ENCODE data around the gene NCMAP.

NCMAP gene

DNA sequence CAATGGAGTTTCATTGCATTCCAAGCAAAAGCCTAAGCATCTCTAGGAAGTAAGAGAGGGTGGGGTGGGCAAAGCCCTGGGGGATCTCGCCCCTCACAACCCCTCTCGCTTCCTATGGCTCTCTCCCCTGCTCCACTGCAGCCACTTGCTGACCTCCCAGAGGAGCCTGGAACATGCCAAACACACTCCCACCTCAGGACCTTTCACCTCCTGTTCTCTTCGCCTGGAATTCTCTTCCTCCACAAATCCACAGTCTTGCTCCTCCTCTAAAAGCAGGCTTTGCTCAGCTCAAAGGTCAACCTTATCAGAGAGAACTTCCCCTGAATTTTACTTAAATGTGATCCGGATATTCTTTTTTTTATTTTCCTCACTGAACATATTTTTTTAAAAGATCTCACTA is 66.3 kb downstream of the NCMAP start:
- DNase-seq (ENCODE audit: low read depth), result no peak

DNA sequence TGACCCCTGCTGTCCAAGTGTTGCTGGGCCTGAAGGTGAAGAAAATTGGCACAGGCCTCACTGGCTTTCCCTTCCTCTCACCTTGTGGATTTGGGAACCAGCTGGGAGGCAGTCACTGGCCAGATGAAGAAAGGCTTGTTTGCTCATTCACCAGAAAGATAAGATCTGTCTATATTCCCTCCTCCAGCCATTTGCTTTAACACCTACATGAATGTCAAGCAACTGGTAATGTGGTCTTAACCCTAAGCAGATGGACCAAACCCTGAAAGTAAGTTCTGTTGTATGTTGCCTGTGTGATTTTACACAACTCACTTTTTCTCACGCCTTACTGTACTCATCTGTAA is 76.9 kb downstream of the NCMAP start:
- no peak for DNase-seq (ENCODE audit: low read depth)

DNA sequence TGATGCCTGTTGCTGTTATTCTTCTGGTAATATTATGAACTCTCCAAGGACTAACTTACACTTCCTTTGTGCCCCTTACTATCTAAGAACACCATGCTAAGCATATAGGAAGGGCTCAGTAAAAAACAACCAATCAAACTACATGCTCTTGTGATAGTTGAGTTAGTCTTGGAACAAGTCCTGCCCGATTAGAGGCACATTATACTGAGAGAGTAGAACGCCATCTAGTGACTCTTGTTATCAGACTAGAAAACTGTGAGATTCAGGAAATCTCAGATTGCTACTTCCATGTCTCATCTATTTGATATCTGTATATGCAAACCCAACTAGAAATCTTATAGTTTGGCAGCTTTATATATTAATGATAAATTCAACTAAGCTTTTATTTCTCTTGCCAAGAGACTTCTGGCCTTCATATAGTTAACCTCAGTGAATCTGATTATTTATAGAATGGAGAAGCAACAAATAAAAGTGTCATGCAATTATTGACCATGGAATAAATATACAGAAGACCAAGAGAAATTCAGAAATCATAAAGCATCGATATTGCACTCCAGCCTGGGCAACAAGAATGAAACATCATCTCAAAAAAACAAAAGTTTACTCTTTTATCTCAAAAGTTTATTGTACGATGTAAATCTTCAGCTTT is 79.4 kb downstream of the NCMAP start:
- peak; percentile 81 for DNase-seq (ENCODE audit: low read depth)

- no peak for DNase-seq (ENCODE audit: low read depth)
Observed at GRCh38 chr1:24636661-24637357, 80.9 kb downstream of the NCMAP start.

DNA sequence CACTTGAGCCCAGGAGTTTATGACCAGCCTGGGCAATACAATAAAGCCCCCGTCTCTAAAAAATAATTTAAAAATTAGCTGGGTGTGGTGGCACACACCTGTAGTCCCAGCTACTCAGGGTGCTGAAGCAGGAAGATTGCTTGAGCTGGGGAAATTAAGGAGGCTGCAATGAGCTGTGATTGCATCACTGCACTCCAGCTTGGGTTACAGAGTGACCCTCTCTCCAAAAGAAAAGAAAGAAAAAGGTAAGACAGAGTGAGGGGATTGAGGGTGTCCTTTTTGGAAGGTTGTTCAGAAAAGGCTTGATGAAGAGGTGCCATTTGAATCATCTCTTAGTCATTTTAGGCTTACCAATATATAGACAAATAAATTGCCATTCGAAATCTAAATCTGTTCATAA is 83.2 kb downstream of the NCMAP start:
- no peak for DNase-seq (ENCODE audit: low read depth)

DNA sequence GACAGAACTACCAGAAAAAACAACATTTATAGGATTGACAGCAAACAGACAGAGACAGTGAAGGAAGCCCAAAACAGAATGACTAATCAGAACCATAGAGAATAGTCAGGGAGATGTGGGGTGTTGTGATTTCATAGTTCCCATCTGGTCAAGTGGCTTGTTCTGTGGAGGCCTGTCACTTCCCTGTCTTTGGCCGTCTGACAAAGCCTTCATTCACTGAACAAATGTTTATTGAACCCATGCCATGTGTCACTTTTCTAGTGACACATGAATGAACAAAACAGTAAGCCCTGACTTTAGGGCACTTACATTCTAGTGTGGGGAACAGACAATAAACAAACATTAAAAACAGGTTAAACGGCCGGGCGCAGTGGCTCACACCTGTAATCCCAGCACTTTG is 84.0 kb downstream of the NCMAP start:
- no peak for DNase-seq (ENCODE audit: low read depth)

GRCh38 chr1:24640288-24640687 is 84.4 kb downstream of the NCMAP start:
- DNase-seq (ENCODE audit: low read depth), result no peak

DNA sequence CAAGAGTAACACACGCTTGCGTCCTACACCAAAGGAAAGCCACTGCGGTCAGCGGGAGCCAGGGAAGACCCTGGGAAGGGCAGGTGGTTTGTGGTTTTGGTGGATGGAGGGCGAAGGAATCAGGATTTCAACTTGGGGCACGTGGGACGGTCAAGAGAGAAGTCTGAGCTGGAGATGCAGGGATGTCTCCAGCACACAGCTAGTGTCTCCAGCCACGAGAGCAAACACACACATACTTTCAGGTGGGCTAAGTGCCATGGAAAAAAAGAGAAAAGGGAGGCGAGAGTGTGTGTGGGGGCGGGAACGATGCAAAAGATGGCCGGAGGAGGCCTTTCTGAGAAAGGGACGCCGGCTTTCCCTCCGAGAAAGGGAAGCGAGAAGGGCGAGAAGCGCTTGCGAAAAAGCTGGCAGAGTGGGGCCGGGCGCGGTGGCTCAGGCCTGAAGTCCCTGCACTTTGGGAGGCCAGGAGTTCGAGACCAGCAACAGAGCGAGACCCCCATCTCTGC is 85.8 kb downstream of the NCMAP start:
- peak; percentile 28 for DNase-seq (ENCODE audit: low read depth)

- DNase-seq (ENCODE audit: low read depth), result peak; percentile 99
Observed at GRCh38 chr1:24642481-24643362, 86.8 kb downstream of the NCMAP start, which contains the start of gene SRRM1. Gene SRRM1 (plus strand): TSS chr1:24643302. CDS start chr1:24643327, 25 bp downstream.

DNA sequence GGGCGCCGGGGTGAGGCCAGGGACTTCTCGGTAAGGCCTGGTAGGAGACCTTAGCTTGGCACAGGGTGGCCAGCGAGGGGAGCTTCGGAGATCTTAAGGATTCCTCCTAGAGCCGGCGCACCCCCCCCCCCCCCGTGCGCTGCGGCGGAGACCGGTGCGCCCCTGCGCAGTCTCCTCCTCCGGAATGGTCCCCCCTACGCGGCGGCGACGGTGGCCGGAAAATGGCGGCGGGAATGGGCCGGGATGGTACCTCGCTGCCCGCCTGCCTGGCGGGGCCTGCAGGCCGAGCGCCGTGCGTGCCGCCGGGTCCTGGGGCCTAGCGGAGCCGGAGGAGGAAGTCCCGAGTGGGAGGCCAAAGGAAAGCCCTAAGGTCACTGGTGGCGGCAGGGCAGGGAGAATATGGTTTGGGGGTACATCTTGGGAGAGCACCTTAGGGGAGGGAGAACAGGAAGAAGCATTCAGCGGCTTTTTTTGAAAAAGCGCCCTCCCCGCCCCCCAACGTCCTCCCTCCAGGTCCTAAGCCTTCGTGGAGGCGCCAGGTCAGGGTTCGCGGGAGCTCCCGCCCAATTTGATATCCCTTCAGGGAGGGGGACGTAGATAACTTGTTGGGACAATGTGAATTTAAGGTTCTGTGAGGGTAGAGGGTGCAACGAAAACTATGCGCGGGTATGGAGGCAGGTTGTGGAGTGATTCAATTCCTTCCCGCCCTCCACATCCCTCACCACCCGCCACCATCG is 87.6 kb downstream of the NCMAP start:
- DNase-seq (ENCODE audit: low read depth), result peak; percentile 32

DNA sequence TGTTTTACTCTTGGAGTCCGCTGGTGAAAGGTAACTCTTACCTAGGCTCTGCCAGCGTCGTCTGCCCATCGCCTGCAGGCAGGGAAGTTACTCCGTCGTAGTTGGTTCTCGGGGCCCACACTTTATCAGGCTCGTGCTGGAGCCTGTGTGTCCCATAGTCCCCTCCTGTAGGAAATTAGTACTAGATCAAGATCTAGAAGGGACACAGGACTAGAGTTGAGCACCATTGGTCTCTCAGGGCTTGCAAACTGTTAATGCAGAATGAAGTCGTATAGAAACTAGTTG is 88.2 kb downstream of the NCMAP start:
- DNase-seq (ENCODE audit: low read depth), result no peak

GRCh38 chr1:24648919-24649318 is 93.0 kb downstream of the NCMAP start:
- no peak for DNase-seq (ENCODE audit: low read depth)

- DNase-seq (ENCODE audit: low read depth), result no peak
Observed at GRCh38 chr1:24652382-24652781, 96.5 kb downstream of the NCMAP start.

GRCh38 chr1:24654010-24654409 is 98.1 kb downstream of the NCMAP start:
- no peak for DNase-seq (ENCODE audit: low read depth)

- DNase-seq (ENCODE audit: low read depth), result no peak
Observed at GRCh38 chr1:24656046-24656445, 100.2 kb downstream of the NCMAP start.

GRCh38 chr1:24657781-24658180 is 101.9 kb downstream of the NCMAP start:
- DNase-seq (ENCODE audit: low read depth), result no peak

Data from ELR (cell line).